OCI-LY7 (cell line): Measurements from ENCODE around the gene LIAS.

Source experiments
- CTCF ChIP-seq: fragments of 200-600 bp; sonication (generic); conservative IDR thresholded peaks from 2 replicates; pipeline ENCODE4 v1.5.1; 2014; ENCODE audit warnings: mild to moderate bottlenecking, antibody characterized with exemption, low read length, moderate library complexity, mixed read lengths
- EZH2phosphoT487 ChIP-seq: fragments of 200-600 bp; sonication (generic); IDR thresholded peaks from 2 replicates; pipeline ENCODE4 v1.6.1; 2018; ENCODE audit warnings: low read depth, borderline replicate concordance, mild to moderate bottlenecking, mixed run types, antibody characterized with exemption, low read length, moderate library complexity, mixed read lengths

DNA sequence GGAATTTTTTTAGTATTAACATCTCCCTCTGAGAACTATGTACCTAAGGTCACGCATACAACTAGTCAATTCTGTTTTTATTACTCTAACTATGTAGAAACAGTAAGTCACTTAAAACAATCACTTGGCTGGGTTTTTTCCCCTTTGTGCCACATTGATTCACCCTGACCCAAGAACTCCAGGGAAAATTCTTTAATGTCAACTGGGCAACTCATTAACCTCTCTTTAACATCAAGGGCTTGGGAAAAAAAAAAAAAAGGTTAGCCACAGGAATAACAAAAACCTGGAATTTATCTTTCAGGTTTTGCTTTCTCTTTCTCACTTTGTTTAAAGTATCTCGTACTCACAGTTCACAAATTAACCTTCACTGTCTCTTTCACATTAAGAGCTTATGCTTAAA is 8.2 kb upstream of the LIAS start:
- no peak for TF ChIP-seq CTCF
- TF ChIP-seq EZH2phosphoT487, result no peak
